Measurements from ENCODE around the gene TAF8.
"Not testable (repeated sequence)": the region's sequence is repeated elsewhere in the genome, so short reads cannot be mapped to it uniquely, and the experiment has no call there.

Gene TAF8

GRCh38 chr6:42029062-42029685, 21.1 kb upstream of the TAF8 start:
- DNase-seq: no peak

GRCh38 chr6:42029881-42030280, 20.4 kb upstream of the TAF8 start:
- no peak for DNase-seq

- DNase-seq: no peak
These were observed 19.5 kb upstream of the TAF8 start for GRCh38 chr6:42030585-42031506.

- no peak for DNase-seq
These were observed 18.0 kb upstream of the TAF8 start for GRCh38 chr6:42032366-42032765.

- not testable (repeated sequence) for DNase-seq
These were observed 12.7 kb upstream of the TAF8 start for GRCh38 chr6:42037669-42038068.

GRCh38 chr6:42038163-42038562, 12.2 kb upstream of the TAF8 start:
- DNase-seq: no peak

- no peak for DNase-seq
These were observed 11.4 kb upstream of the TAF8 start for GRCh38 chr6:42038811-42039408.

GRCh38 chr6:42040856-42041480, 9.4 kb upstream of the TAF8 start:
- no peak for DNase-seq

GRCh38 chr6:42041481-42042053, 8.8 kb upstream of the TAF8 start:
- no peak for DNase-seq

- DNase-seq: no peak
These were observed 8.2 kb upstream of the TAF8 start for GRCh38 chr6:42042108-42042507.

GRCh38 chr6:42043787-42044475, 6.4 kb upstream of the TAF8 start:
- DNase-seq: peak; percentile 23

- peak; percentile 41 for DNase-seq
These were observed 4.5 kb upstream of the TAF8 start for GRCh38 chr6:42045538-42046460.

- DNase-seq: no peak
These were observed 3.7 kb upstream of the TAF8 start for GRCh38 chr6:42046464-42047212.

- DNase-seq: no peak
These were observed 3.1 kb upstream of the TAF8 start for GRCh38 chr6:42047213-42047590.

- no peak for DNase-seq
These were observed 2.4 kb upstream of the TAF8 start for GRCh38 chr6:42047790-42048405.

GRCh38 chr6:42049116-42049809, 1.1 kb upstream of the TAF8 start:
- no peak for DNase-seq

GRCh38 chr6:42049948-42050296, 402 bp upstream of the TAF8 start:
- peak; percentile 22 for DNase-seq

- DNase-seq: no peak
These were observed 937 bp downstream of the TAF8 start for GRCh38 chr6:42051268-42051653.

GRCh38 chr6:42053601-42054000, 3.3 kb downstream of the TAF8 start:
- DNase-seq: no peak

GRCh38 chr6:42059743-42060142, 9.4 kb downstream of the TAF8 start:
- DNase-seq: no peak
